GM19397 (cell line): Measurements from ENCODE around the gene PKP2.
"Not testable (repeated sequence)": the region's sequence is repeated elsewhere in the genome, so short reads cannot be mapped to it uniquely, and the experiment has no call there.

ENCODE experiments used
- ATAC-seq: cut with Tn5 transposase; IDR thresholded peaks from one replicate; pipeline ENCODE4 v1.9.1; 2021; ENCODE audit warnings: mild to moderate bottlenecking, moderate library complexity; ENCODE audit not compliant: unreplicated experiment

PKP2 gene

DNA sequence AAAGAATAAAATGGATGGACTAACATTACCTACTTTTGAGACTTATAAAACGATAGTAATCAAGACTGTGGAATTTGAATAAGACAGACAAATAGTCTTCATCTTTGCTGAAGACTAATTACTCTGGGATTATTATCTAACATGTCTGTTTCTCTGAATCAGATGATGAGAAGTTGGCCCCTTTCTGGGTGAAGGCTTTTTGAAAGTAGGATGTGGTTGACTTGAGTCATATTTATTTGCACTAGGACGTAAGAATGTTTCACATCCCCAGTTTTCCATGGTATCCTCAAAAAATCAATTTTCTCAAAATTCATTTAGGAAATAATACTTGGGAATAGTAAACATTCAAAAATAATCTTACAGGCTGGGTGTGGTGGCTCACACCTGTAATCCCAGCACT is 31.8 kb downstream of the PKP2 start:
- ATAC-seq, result no peak

DNA sequence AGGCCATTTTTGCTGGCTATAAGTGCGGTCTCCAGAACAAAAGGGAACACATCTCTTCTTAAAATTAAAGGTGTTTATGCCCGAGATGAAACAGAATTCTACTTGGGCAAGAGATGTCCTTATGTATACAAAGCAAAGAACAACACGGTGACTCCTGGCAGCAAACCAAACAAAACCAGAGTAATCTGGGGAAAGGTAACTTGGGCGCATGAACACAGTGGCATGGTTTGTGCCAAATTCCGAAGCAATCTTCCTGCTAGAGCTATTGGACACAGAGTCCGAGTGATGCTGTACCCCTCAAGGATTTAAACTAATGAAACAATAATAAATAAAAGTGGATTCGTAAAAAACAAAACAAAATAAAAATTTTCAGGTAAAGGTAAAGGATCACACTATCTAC is 33.4 kb downstream of the PKP2 start:
- ATAC-seq, result no peak

DNA sequence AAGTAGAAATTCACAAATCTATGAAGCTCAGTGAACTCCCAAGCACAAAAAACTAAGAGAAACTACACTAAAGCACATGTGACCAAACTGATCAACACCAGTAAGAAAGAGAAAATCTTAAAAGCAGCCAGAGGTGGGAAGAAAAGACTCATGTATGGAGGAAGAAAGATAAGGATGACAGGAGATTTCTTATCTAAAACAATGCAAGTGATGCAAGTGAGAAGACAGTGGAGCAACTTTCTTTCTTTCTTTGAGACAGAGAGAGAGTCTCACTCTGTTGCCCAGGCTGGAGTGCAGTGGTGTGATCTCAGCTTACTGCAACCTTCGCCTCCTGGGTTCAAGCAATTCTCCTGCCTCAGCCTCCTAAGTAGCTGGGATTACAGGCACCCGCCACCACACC is 34.9 kb downstream of the PKP2 start:
- not testable (repeated sequence) for ATAC-seq

DNA sequence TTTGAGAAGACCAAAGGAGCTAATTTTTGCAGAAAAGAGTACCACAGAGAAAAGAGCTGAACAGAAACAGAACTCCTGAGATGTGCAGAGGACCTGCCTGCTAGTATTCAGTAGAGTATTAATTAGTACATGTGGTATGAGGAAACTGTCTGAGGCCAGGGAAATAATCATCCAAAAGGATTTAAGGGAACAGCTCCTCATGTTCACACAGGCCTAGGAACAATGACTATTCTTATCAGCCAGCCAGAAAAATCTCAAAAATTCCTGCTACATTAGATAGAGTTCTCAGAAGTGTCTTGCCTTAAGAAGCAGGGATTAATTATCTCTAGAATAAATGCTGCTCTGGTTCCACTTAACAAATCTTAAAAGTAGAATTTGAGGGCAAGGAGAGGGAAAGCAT is 36.4 kb downstream of the PKP2 start:
- ATAC-seq, result no peak

DNA sequence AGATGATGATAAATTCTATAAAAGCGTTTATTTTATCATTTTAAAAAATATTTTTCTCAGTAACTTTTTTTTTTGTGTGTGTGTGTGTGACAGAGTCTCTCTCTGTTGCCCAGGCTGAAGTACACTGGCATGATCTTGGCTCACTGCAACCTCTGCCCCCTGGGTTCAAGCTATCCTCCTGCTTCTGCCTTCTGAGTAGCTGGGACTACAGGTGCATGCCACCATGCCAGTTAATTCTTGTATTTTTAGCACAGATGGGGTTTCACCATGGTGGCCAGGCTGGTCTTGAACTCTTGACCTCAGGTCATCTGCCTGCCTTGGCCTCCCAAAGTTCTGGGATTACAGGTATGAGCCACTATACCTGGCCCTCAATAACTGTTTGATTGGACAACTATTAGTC is 37.2 kb downstream of the PKP2 start:
- ATAC-seq, result no peak

DNA sequence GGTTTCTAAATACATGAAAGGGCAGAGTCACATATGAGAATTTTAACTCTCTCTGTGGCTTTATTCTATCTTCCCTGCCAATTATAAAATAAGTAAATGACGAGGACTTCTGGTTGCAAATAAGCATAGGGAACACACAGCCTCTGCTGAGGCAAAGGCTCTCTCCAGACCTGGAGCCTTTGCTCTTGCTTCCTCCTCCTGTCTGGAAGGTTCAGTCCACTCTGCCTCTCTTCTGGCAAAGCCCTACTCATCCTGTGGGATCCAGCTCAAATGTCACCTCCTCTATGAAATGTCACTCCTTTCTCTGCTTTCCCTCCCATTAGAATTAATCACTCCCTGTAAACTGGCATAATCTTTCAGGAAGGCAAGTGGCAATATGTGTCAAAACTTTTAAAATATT is 41.9 kb downstream of the PKP2 start:
- ATAC-seq, result no peak

DNA sequence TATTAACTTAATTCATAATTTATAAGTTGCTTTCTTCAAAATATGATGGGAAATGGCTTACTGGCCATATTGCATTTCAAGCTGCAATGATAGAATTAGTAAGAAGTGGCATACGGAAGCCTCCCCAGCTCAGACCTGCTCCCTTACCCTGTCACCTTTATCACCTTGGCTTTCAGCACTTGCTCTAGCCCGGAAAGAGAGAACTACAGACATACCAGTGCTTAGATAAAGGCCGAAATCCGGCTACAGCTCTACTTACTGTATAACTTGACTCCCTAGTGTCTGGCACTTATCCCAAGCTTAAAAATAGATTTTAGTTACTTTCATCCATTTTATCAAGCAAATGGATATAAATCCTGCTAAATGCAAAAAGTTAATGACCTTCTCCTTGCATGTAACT is 42.5 kb downstream of the PKP2 start:
- ATAC-seq, result no peak

DNA sequence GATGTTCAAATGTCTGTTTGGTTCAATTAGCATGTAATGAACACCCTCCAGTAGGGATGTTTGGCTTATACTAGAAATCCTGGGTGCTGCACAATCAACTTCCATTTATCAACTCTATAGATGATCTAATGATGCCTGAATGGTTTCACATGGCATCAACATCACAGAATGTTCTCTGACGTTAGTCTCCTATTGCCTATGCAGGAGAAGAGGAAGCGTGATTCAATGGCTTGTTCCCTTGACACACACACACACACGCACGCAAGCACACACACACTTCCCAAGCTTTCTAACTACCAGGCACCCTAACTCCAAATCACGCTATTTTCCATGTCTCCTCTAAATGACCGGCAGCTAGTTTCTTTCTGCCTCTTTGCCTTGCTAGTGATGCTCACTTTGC is 49.3 kb downstream of the PKP2 start:
- ATAC-seq, result no peak

DNA sequence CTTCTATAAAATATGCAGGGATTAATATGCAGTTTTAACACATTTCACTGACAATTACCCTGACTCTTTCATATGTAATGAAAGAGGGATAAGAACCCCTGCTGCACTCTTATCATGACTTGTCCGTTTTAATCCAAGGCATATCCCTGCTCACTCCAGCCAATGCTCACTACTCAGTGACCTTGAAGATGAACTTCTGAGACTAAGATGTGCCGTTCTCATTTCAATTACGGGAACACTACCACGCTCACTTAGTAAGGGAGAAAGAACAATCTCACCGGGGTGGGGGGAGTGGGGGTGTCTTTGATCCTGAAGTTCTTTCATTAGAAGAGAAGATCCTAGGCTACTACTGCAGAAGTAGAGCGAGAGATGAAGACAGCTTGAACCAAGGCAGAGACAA is 50.5 kb downstream of the PKP2 start:
- ATAC-seq, result no peak

DNA sequence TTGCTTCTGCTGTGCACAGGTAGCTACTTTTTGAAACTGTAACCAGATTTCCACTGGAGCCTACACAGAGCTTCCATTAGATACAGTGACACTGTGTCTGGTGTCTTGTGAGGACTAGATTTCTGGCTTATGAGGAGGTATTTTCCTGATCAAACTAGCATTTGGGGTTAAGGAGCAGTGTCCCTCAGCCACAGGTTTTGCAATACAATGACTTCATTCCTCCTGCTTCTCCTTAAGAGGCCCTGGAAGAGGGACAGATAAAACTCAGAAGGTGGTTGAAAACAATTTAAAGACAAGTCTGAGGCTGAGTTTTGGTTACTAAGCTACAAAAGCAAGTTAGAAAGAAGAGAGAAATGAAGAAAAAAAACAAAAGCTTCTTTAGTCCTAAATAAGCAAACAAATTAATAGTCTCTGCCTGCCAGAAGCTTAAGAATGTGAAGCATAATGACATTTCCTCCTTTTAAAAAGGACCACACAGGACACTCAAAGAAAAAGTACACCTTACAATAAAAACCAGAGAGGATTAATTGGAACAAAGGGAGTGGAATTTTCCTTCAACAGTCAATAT is 53.0 kb downstream of the PKP2 start:
- no peak for ATAC-seq

DNA sequence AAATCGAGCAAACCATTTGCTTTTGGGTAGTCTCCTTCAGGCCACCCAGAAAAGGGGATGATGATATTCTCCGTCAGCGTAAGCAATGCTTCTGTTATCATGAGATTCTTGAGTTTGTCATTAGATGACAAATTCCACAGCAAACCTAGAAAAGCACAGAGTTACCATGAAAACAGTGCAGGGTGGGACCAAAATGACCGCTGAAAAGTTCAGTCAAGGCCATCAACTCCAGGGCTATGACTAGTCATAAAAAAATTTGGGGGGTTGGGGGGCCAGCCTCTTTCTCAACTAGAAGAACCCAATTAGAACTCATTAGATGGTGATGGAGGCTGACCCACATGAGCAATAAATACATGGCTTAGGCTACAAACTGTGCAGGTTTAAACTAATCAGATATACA is 55.5 kb downstream of the PKP2 start:
- no peak for ATAC-seq

DNA sequence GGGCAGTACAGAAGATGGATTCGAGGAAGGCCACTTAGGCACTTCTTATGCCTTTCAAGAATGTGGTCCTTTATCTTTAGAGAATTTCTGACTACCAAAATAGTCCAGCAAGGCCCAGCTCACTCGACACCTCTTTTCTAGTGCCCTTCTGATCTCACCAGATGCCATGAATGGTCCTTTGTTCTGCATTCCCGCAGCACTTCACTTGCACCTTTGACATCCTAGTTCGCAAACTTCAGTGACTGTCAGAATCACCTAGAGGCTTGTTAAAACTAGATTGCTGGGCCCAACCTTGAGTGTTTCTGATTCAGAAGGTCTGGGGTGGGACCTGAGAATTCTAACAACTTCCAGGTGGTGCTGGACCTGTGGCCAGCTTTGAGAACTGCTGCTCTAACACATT is 56.7 kb downstream of the PKP2 start:
- no peak for ATAC-seq

DNA sequence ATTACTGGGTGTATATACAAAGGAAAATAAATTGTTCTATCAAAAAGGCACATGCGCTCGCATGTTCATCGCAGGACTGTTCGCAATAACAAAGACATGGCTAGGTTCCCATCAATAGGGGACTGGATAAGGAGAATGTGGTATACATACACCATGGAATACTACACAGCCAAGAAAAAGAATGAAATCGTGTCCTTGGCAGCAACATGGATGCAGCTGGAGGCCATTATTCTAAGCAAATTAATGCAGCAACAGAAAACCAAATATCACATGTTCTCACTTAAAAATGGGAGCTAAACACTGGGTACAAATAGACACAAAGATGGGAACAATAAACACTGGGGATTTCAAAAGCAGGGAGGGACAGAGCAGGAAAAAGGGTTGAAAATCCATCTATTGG is 58.6 kb downstream of the PKP2 start:
- ATAC-seq, result no peak

DNA sequence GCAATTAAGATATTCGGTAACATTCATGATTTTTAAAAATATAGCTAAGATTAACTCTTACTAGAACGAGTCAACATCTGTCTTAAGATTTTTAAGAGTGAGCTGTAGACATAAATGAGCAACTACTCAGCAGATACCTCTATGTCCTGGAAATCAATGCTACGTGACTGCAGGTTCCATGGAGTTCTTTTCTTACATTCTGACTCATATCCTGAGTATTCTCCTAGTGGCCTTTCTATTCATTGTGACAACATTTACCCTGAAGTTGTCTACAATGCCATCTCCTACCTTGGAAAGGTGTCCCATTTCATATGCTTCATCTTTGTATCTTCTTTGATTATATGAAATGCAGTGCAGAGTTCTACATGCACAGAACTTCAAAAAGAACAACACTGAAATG is 59.9 kb downstream of the PKP2 start:
- no peak for ATAC-seq

DNA sequence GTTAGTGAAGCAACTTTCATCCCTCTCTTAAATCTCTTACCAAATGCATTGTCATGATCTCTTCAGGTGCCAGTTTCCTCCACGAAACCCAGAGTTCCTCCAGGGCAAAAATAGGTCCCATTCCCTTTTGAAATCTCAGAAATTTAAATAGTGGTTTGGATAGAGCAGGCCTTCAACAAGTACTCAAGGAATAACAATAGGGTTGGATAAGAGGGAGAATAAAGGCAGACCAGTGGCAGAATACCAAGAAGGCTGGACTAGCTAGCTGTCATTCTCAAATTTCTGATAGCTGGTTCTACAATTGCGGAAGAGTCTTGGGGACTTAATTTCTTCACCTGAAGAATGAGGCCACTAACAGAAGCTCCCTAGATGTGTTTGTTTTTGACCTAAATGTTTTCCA is 62.5 kb downstream of the PKP2 start:
- no peak for ATAC-seq

DNA sequence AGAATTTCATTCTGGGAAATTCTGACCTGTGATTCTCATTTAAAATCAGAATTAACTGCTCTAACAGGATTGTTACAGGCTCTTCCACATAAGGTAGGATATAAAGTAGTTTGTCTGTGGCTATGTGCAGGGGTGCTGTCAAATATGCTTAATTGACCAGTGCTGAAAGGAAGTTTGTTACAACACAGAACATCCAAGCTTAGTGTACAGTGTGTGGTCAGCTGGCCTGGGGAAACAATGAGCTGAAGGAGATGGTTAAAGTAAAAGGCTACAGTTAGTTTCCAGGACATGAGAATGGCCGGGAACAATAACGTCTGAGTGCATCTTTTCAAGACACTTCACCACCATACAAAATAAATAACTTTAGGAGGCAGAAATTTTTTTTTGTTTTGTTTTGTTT is 68.0 kb downstream of the PKP2 start:
- ATAC-seq, result no peak

DNA sequence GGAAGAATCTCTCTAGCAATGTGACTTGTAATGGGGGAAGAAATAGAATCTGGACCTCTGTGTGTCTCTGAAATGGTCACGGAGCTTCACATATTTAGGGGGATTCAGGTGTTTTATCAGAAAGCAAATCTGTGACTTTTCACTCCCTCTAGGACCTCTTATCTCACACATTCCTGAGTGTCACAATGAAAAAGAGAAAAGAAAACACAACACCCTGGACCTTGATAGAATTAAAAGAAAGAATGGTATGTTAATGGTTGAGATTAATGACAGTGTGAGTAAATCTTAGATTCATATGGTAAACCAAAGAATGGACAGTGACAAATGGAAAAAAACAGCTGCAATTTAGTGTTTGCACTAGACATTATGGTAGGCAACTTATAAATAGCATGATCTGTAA is 68.5 kb downstream of the PKP2 start:
- ATAC-seq, result no peak

DNA sequence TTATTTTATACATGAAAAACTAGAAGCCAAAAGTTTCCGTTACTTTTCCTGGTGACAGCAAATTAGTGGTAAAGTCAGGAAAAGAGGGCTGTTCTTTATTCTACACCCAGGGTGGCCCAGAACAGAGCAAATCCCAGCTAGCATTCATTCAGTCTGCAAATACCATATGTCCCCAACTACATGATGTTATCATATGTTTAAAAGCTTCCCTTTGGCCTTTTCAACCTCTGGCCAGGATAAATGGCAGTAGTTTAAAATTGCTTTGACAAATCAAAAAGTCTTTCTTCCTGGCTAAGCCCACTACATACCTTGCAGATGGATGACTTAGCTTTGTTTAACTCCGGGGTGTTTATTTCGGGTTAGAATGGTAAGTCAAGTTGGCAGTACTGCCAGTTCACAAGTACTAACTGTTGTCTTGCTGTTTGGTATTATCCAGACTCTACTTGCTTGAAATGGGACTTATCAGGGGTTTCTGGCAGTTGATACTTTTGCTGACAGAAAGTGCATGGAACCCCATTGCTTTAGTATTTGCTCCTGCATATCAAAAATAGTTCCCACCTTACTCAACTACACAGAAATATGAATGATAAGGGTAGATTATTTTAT is 69.7 kb downstream of the PKP2 start:
- ATAC-seq, result no peak

DNA sequence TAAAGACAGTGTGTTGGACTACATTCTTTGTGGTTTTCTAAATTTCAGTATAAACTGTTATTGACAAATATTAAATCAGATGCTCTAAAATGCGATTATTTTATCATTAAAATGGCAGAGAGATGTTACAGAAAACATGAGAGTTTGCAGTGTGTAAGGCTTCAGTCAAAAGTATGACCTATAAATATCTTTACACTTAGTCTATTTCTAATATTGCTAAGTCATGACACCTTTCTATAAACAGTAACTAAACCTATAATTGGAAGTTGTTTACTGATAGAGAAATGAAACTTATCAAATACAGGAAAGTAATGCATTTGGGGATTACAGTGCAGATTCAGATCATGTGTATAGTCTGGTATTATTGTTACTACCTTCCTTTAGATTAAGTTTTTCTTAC is 72.0 kb downstream of the PKP2 start:
- no peak for ATAC-seq

DNA sequence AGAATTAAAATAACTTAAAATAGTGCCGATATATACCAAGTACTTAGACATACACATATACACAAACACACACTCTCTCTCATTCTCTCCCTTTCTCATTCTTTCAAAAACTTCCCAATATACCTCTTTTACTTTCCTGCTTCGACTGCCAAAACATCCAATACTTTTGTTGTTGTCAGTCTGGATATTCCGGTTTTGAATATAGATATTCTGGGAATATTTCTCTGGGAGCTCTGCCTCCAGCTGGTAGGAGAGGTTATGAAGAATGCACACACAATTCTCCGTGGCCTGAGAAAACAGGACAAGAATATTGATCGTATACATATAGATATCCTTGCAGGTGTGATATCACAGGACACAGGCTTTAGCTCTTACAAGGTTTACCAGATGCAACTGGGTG is 74.2 kb downstream of the PKP2 start:
- ATAC-seq, result no peak

DNA sequence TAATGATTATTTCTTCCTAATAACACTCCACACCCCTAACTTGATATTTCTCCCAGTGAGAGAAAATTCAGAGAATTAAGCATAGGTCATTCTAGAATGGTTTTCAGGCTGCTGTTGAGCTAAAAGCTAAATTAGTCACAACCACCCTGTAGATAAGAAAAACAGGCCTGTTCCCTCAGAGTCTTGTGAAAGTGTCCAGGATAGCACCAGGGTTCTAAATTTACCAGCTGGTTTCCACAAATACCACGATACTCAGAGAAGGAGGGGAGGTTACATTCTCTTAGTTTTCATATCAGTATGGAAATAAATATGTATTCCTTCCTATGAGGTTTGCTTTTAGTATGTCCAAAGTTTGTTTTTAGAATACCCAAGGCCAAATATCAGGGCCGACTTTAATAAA is 74.9 kb downstream of the PKP2 start:
- no peak for ATAC-seq

DNA sequence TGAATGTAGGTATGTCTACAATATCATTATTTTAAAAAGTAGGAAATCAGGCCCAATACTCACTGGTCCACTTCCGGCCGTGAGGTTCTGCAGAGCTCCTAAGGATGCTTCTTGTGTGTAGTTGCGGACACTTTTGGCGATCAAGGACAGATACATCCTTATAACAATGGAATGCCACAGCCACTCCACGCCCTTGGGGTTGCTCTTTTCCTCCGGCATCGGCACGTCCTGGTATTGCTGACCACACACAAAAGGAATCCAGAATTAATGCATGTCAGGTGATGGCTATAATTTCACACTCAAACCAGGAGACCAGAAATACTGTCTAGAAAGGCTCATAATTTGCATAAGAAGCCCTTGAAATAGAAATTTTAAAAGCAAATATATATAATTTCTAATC is 75.3 kb downstream of the PKP2 start:
- no peak for ATAC-seq

DNA sequence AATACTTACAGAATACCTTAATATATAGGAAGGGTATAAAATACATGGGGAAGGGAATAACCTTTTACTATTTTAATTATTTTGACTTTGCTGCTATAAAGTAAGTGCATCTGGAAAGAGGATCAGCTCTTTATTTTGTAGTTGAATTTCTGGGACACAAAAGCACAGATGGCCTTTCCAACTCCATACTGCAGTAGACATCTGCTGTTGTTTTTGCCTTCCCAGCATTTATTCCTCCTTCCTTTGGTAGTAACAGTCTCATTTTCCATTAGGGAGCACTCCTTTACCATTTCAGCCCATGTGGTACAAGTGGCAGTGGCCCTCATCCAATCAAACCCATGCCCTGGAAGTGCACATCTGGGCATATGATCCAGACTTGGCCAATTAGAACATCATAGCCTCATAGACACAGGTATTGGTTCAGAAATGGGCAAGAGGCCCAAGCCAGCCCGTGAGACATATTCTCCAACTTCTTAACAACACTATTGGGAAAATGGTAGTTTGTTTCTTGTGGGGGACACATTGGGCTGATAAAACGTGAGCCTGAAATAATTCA is 76.1 kb downstream of the PKP2 start:
- ATAC-seq, result no peak
